Dedifferentiated amniotic fluid mesenchymal stem cell (primary cell): ENCODE measurements around the gene TKTL1.
"Not testable (repeated sequence)": the region's sequence is repeated elsewhere in the genome, so short reads cannot be mapped to it uniquely, and the experiment has no call there.

Source experiments
- DNase-seq: peaks from one replicate; pipeline ENCODE4 v3.0.0-alpha.2; 2016; ENCODE audit errors: extremely low spot score

The TKTL1 gene

DNA sequence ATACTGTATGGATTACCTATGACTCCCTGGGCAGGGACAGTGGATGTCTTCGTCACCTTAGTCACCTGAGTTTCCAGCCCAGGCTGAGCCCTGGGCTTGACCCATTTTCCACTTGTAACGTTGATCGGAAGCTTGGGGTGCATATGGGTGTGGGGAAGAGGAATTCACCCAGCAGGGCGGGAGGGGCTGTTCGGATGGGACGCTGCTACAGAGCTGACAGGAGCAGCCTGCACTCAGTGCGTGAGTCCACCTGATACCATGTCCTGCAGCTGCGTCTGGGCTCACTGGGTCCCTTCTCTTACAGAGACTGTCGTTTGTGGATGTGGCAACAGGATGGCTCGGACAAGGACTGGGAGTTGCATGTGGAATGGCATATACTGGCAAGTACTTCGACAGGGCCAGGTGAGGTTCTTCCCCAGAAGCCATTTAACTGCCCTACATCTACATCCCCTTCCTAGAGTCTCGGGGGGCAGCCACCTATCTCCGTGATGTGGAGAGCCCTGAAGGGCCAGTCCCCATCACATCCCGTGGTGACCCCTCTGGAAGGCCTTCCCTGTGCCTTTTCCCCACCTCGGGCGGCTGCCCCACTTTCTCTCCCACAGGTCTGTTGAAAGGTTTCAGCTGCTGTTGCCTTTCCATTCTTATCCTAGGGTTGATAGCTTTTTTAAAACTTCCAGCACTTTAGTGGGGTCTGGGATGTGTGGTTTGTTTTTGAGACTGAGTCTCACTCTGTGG lies 13.6 kb downstream of the TKTL1 start:
- no peak for DNase-seq

- DNase-seq, result no peak
Measured at GRCh38 chrX:154310616-154311536, 15.3 kb downstream of the TKTL1 start.

GRCh38 chrX:154312116-154312515 lies 16.5 kb downstream of the TKTL1 start:
- no peak for DNase-seq

DNA sequence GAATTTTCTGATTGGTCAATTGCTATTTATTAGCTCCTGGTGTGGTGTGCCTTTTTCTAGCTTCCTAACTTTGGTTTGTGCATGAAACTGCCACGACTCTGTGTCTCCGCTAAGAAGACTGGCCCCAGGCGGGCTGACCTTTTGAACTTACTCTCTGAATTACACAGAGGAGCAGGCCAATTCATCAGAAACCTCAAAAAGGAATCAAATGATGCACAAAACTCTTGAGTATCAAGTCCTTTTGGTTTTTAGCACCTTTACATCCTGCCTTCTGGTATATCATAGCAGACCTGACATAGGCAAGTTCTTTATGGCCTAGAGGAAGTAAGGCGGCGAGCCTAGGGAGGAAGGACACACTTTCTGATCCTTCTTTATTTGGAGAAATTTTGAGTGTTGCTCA lies 17.6 kb downstream of the TKTL1 start:
- DNase-seq, result no peak

DNA sequence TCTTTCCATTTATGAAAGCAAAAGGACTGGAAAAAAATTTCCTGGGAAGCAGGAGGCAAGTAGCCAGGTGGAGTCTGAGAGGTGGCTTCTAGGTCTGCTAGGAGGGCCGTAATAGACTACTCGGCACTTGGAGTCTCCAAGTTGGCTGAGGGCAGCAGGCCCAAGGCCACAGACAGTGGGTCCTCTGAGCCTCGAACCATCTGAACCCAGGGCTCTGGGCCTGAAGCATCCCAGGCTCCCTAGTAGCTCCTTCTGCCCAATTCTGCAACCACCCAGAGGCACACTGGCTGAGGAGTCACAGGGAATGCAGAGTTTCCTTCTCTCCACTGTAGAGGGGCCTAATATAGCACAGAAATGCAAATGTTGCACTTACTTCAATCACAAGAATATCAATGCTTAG lies 19.8 kb downstream of the TKTL1 start:
- no peak for DNase-seq

DNA sequence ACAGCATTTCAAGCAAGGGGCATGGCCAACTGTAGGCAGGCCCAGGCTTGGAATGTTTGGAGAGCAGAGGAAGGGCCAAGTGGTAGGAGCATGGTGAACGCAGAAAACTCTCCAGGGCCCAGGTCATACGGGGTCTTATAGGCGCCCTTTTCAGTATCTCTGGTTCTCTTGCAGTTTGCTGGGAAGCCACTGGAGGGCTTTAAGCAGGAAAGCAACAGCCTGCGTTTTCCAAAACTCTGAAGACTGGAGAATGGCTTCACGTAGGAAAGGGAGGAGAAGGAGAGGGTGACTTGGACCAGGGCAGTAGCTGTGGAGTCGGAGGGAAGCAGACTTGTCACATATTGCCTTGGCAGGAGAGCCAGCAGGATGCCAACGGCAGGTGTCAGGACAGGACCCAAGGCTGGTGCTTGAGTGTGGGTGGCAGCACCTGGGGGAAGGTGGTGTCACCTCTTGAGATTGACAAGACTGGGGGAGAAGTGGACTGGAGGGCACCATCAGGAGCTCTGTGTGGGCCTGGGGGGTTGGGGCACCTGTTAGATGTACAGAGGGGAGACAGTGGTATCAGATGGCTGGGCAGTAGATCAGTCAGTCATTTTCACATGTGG lies 21.9 kb downstream of the TKTL1 start:
- no peak for DNase-seq

DNA sequence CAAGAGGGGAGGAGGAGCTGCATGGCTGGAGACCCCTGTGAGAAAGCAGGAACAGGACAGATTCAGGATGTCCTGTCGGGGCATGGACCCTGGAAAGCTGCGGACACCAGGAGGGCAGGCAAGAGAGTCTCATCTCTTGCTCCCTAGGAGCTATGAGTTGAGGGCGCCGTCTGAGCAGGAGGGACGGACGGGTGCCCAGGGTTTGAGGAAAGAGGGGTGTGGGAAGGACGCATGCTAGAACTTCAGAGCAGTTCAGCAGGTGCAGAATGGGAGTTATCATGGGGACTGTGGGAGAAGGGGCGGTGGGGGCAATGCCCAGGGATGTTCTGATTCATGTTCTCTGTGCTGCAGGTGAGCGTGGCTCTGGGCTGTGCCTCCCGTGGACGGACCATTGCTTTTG lies 24.8 kb downstream of the TKTL1 start:
- no peak for DNase-seq

GRCh38 chrX:154321152-154321551 lies 25.6 kb downstream of the TKTL1 start:
- DNase-seq, result no peak

- DNase-seq, result no peak
Measured at GRCh38 chrX:154321594-154321993, 26.0 kb downstream of the TKTL1 start.

GRCh38 chrX:154322890-154323289 lies 27.3 kb downstream of the TKTL1 start:
- DNase-seq, result no peak

GRCh38 chrX:154323537-154323936 lies 27.9 kb downstream of the TKTL1 start:
- DNase-seq, result no peak

GRCh38 chrX:154325541-154325940 lies 29.9 kb downstream of the TKTL1 start:
- DNase-seq, result no peak

DNA sequence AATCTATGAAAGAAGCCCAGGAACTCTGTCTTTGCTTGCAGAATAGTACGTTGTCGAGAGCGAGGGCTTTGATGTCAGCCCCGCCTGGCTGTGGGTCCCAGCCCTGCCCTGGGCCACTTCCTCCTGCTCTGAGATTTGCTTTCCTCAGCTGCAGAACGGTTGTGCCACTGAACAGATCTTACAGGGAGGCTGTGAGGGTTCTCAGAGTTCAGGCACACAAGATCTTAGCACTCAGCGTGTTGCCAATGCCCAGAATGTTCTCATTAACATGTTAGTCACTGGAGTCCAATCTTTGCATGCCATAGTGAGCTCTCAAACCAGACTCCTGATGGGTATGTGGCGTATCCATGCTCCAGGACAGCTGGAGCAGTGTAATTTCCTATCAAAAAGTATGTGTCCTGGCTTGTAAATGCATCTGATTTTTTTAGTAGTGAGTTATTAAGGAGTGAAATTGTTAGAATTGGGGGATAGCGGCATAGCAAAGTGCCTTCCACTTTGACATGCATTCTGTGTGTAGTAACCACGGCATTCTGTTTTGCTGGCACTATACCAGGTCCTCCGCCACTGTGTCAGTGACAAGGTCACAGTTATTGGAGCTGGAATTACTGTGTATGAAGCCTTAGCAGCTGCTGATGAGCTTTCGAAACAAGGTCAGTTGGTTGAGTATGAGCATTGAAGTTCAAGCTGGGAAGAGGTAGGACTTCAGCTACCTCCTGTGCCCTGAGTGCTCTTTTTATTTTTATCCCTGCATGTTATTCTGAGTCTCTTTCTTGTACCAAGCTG lies 31.6 kb downstream of the TKTL1 start:
- DNase-seq, result no peak

GRCh38 chrX:154328646-154329045 lies 33.1 kb downstream of the TKTL1 start:
- no peak for DNase-seq

DNA sequence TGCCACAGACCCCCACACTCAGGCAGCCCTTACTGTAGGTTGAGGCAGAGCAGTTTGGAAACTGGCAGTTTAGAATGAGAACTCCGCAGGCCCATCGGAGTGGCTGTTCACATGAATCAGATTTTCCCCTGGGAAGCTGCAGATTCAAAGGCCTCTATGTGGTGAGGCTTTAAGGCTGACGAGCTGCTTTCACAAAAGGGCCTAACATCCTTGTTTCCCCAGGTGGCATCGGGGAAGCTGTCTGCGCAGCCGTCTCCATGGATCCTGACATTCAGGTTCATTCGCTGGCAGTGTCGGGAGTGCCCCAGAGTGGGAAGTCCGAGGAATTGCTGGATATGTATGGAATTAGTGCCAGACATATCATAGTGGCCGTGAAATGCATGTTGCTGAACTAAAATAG lies 33.7 kb downstream of the TKTL1 start:
- no peak for DNase-seq

DNA sequence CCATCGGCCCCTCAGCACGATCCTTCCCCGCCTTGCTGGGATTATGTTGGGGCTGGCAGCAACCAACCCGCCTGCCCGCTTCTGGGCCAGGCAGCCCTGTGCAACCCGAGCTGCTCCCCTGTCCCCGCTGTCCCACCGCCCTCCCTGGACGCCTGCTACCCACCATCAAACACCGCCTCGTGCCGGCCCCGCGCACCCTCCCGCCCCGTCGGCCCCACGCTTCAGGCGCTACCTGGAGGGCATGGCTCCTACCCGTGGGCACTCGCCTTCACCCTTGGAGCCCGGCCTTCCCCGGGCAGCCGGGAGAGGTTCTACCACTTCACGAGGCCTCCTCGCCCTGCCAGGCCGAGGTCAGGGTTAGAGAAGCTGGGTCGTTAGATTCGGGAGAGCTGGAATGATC lies 37.0 kb downstream of the TKTL1 start:
- no peak for DNase-seq

- DNase-seq, result no peak
Measured at GRCh38 chrX:154333116-154333515, 37.5 kb downstream of the TKTL1 start.

DNA sequence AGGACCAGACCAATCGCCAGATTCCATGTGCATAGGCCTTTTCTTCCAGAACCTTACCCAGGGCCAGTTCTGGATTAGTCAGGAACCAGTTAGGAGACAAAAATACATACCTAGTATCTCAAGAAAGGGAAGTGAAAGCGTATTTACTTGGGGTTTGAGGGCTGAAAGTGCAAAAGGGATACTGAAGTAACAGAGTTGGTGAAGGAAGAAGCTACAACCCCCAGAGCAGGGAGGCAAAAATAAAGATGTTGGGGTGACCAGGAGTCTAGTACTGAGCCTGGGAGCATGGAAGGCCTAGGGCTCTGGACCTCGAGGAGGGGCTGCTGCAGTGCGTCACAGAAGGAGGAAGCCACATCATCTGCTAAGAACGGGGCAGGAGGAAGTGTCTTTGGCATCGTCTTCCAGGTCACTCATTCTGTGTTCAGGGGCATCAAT lies 38.3 kb downstream of the TKTL1 start:
- no peak for DNase-seq

DNA sequence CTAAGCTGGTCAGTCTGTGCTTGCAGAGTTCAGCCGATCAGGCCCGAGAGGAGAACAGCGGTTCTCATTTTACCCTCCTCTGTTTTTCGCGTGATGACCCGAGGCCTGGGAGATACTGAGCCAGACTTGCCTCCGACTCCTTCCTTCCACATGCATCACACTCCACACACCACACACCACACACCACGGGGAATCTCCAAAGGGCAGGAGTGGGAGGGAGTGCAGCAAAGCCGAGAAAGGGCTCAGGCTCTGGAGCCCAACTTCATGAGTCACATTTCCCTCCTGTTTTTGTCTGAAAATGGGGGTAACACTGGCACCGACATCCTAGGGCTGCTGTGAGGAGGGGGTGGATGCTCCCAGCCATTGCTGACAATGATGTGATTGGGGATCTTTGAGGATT lies 38.9 kb downstream of the TKTL1 start:
- no peak for DNase-seq

DNA sequence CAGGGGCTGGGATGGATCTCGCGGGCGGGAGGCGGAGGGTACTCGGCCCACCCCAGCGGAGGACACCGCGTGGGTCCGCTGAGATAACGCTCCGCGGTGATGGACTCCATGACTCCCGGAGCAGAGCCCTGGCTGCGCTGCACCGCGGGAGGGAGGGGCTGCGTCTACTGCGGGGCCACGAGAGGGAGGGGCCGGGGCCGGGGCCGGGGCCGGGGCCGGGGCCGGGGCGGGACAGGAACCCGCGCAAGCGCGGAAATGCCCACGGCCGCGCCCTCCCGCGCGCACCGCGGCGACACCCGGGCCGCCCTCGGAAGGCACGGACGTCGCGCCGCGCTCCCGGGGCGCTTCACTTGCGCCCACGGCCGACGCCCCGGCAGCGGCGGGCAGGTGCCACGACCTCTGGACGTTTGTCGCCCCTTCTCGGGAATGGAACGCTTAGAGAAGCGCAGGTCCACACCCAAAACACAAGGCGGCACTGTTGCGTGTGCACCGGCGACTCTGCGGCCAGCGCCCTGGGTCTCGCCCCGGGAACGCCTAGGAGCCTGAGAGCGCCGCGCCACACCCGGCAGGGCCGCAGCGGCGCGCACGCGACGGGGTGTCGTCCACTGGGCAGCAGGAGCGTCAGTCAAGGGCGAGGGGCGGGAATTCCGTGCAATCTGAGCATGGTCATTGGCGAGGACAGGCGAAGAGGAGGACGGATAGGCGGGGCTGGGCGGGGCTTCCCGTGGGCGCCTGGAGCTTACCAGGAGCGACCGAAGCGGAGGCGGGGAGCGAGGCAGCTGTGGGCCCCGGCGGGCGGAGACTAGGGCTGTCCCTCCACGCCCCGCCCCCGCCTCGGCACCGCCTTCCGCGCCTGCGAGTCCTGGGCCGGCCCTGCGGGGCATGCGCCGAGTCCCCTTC lies 46.1 kb downstream of the TKTL1 start:
- DNase-seq, result not testable (repeated sequence)

DNA sequence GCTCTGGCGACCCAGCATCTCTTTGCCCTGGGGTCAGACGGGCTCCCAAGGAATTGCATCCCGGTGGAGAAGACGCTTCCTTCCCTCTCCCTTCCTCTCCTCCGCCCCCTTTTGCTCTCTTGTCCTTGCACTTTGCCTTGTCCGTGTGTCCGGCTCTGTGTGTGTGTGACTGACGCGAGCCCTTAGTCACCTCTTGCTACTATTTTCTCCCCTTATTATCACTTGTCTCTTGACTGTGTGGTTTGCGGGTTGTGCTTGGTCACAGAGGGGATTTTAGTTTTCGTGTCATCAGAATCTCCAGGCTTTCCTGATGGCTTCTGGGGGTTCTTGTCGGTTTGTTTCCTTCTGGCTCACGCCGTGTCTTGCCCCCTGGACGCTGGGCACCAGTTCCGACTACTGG lies 47.5 kb downstream of the TKTL1 start:
- not testable (repeated sequence) for DNase-seq
